HEK293 (cell line): ENCODE data around the gene KLF16.

Experiments
- CTCF ChIA-PET: fragments of 350-600 bp; formaldehyde crosslinking; extraction: SDS; loops from one replicate; lab custom pipeline; 2021; ENCODE audit warnings: antibody characterized with exemption; lab: Yijun Ruan, JAX
- POLR2A ChIA-PET: fragments of 300-600 bp; formaldehyde crosslinking; extraction: SDS; loops from one replicate; lab custom pipeline; 2020; ENCODE audit warnings: antibody characterized with exemption, inconsistent platforms; lab: Yijun Ruan, JAX
- H3K27ac ChIP-seq: fragments of 200-500 bp; sonication (Bioruptor generic); 2 replicates; pipeline ENCODE4 v1.5.1; 2014; ENCODE audit warnings: low read depth, low read length, control low read depth, inconsistent platforms; ENCODE audit errors: extremely low read depth
- H3K36me3 ChIP-seq, 2 experiments: fragments of 200-500 bp in 1 of 2; sonication (Bioruptor generic) in 1 of 2; 1 replicate in 1 of 2; 2 replicates in 1 of 2; pipeline ENCODE4 v1.5.1; 2014 to 2017; ENCODE audit warnings: inconsistent platforms in 2 of 2, low read length in 2 of 2; ENCODE audit not compliant: control insufficient read depth in 2 of 2, insufficient read depth in 1 of 2
- H3K4me1 ChIP-seq: fragments of 200-500 bp; sonication (Bioruptor generic); 2 replicates; pipeline ENCODE4 v1.5.1; 2014; ENCODE audit warnings: mild to moderate bottlenecking, low read length, inconsistent platforms; ENCODE audit not compliant: control insufficient read depth, insufficient read depth
- H3K4me3 ChIP-seq: 2 replicates; pipeline ENCODE4 v1.5.1; 2011; ENCODE audit warnings: low read depth, mild to moderate bottlenecking, control low read depth, low read length, moderate library complexity
- H3K9me3 ChIP-seq: fragments of 200-500 bp; sonication (Bioruptor generic); 2 replicates; pipeline ENCODE4 v1.5.1; 2014; ENCODE audit warnings: low read depth, low read length, inconsistent platforms; ENCODE audit not compliant: control insufficient read depth, insufficient read depth
- PRDM4 ChIP-seq: fragments of 450-650 bp; formaldehyde crosslinking; IDR thresholded peaks from 2 replicates; pipeline ENCODE4 v1.5.1; 2017; ENCODE audit warnings: missing biosample characterization, missing genetic modification characterization
- SETDB1 ChIP-seq: IDR thresholded peaks from one replicate; pipeline ENCODE4 v1.6.1; 2017; ENCODE audit warnings: mild to moderate bottlenecking, low read length, moderate library complexity, mixed read lengths; ENCODE audit not compliant: insufficient read length
- YY2 ChIP-seq: fragments of 450-650 bp; formaldehyde crosslinking; IDR thresholded peaks from 2 replicates; pipeline ENCODE4 v1.5.1; 2016; ENCODE audit warnings: missing biosample characterization, missing genetic modification characterization
- ZBTB48 ChIP-seq: fragments of 450-650 bp; formaldehyde crosslinking; IDR thresholded peaks from 2 replicates; pipeline ENCODE4 v1.5.1; 2016; ENCODE audit warnings: missing biosample characterization, missing genetic modification characterization
- ZBTB49 ChIP-seq: fragments of 450-650 bp; formaldehyde crosslinking; IDR thresholded peaks from 2 replicates; pipeline ENCODE4 v1.5.1; 2016; ENCODE audit warnings: missing biosample characterization, missing genetic modification characterization, low read depth
- ZNF146 ChIP-seq: fragments of 450-650 bp; formaldehyde crosslinking; IDR thresholded peaks from 2 replicates; pipeline ENCODE4 v1.5.1; 2016; ENCODE audit warnings: missing biosample characterization, missing genetic modification characterization
- ZNF26 ChIP-seq: fragments of 450-650 bp; formaldehyde crosslinking; IDR thresholded peaks from 2 replicates; pipeline ENCODE4 v1.5.1; 2016; ENCODE audit warnings: missing biosample characterization, missing genetic modification characterization
- ZNF274 ChIP-seq, 2 experiments: fragments of 200-500 bp in 1 of 2; fragments of 450-650 bp in 1 of 2; sonication (Bioruptor generic) in 1 of 2; formaldehyde crosslinking in 1 of 2; IDR thresholded peaks; 2 replicates each; pipeline versions ENCODE4 v1.5.1 to v1.6.1; 2014 to 2016; ENCODE audit warnings: borderline replicate concordance in 1 of 2, inconsistent platforms in 1 of 2, low read length in 1 of 2, missing biosample characterization in 1 of 2, missing genetic modification characterization in 1 of 2
- ZNF302 ChIP-seq: fragments of 450-650 bp; formaldehyde crosslinking; IDR thresholded peaks from 2 replicates; pipeline ENCODE4 v1.5.1; 2016; ENCODE audit warnings: missing biosample characterization, missing genetic modification characterization, low read depth
- ZNF37A ChIP-seq: fragments of 450-650 bp; IDR thresholded peaks from 2 replicates; pipeline ENCODE4 v1.5.1; 2018; ENCODE audit warnings: missing biosample characterization, missing genetic modification characterization
- ZNF529 ChIP-seq: fragments of 450-650 bp; formaldehyde crosslinking; IDR thresholded peaks from 2 replicates; pipeline ENCODE4 v1.5.1; 2017; ENCODE audit warnings: missing genetic modification characterization, missing biosample characterization; ENCODE audit not compliant: insufficient replicate concordance
- ZNF664 ChIP-seq: fragments of 450-650 bp; formaldehyde crosslinking; IDR thresholded peaks from 2 replicates; pipeline ENCODE4 v1.5.1; 2016; ENCODE audit warnings: missing biosample characterization, missing genetic modification characterization
- ZNF677 ChIP-seq: fragments of 450-650 bp; IDR thresholded peaks from 2 replicates; pipeline ENCODE4 v1.5.0; 2018; ENCODE audit warnings: missing biosample characterization, mild to moderate bottlenecking, missing genetic modification characterization, moderate library complexity
- ZNF768 ChIP-seq: fragments of 450-650 bp; formaldehyde crosslinking; IDR thresholded peaks from 2 replicates; pipeline ENCODE4 v1.5.1; 2018; ENCODE audit warnings: missing biosample characterization, mild to moderate bottlenecking, missing genetic modification characterization
- ZNF843 ChIP-seq: fragments of 450-650 bp; formaldehyde crosslinking; IDR thresholded peaks from 2 replicates; pipeline ENCODE4 v1.5.1; 2016; ENCODE audit warnings: missing biosample characterization, missing genetic modification characterization
- ZSCAN16 ChIP-seq: fragments of 450-650 bp; formaldehyde crosslinking; IDR thresholded peaks from 2 replicates; pipeline ENCODE4 v1.5.1; 2016; ENCODE audit warnings: missing biosample characterization, missing genetic modification characterization

The KLF16 gene

GRCh38 chr19:1807030-1807694, 56.2 kb downstream of the KLF16 start (continued):
- TF ChIP-seq ZNF529 (tag by site-specific recombination), result no peak
- TF ChIP-seq ZNF843 (tag by site-specific recombination), result no peak
- no peak for TF ChIP-seq YY2 (tag by site-specific recombination)
- no peak for TF ChIP-seq ZNF274 (IDR thresholded peaks at IDR 0.05; ENCODE audit: low read length)
- TF ChIP-seq ZNF274 (tag by site-specific recombination; IDR thresholded peaks at IDR 0.05; ENCODE audit: borderline replicate concordance), result no peak
- TF ChIP-seq ZBTB49 (tag by site-specific recombination), result no peak
- TF ChIP-seq ZNF26, result no peak
- TF ChIP-seq ZSCAN16, result no peak
- TF ChIP-seq ZNF146 (tag by site-specific recombination), result no peak
- TF ChIP-seq ZNF677 (tag by site-specific recombination), result no peak

GRCh38 chr19:1806184-1807029, 57.0 kb downstream of the KLF16 start:
- Histone ChIP-seq H3K4me3 (no peak overlapping the region), H3K27ac (no peak overlapping the region), H3K9me3 (no peaks in the 10 kb centered on the region), H3K4me1 (no peaks in the 10 kb centered on the region), H3K36me3 (no peaks in the 10 kb centered on the region)
- CTCF ChIA-PET, result interaction anchor here (0.6 to 1.2 kb wide), 4 partner anchors 18 to 50 kb away, joined by 3 to 4 read pairs (median 3); no protein-coding TSS in a partner anchor
- POLR2A ChIA-PET, result interaction anchor here (0.5 kb wide), 1 partner anchor 396 kb away, joined by 3 read pairs; no protein-coding TSS in a partner anchor
- no peak for TF ChIP-seq ZNF302 (tag by site-specific recombination)
- no peak for TF ChIP-seq SETDB1
- no peak for TF ChIP-seq ZNF37A (tag by site-specific recombination)
- peak; percentile 50 for TF ChIP-seq ZBTB48 (tag by site-specific recombination)

- no peaks in the 10 kb centered on the region for H3K9me3 ChIP-seq
- H3K4me3 ChIP-seq, result no peak overlapping the region
- H3K27ac ChIP-seq, result no peak overlapping the region
- H3K4me1 ChIP-seq, result no peaks in the 10 kb centered on the region
- TF ChIP-seq ZNF664 (tag by site-specific recombination), result peak; percentile 53; the same call in 1 of the 2 replicates
- TF ChIP-seq PRDM4 (tag by site-specific recombination), result no peak
- TF ChIP-seq ZNF768 (tag by site-specific recombination), result peak; percentile 39; the same call in 1 of the 2 replicates
- ChIA-PET POLR2A (no interaction called here), CTCF (interaction anchor here (0.6 to 1.2 kb wide), 4 partner anchors 17 to 154 kb away, joined by 3 to 4 read pairs (median 3); no protein-coding TSS in a partner anchor)
- no peaks in the 10 kb centered on the region for H3K36me3 ChIP-seq
Measured at GRCh38 chr19:1805401-1806183, 57.8 kb downstream of the KLF16 start.
